AML-193 (cell line): ENCODE data around the gene ZFR2.
"Not testable (repeated sequence)": the region's sequence is repeated elsewhere in the genome, so short reads cannot be mapped to it uniquely, and the experiment has no call there.

Experiments used
- DNase-seq, 2 experiments: peaks; one replicate each; lab custom pipeline; 2025; lab: John Stamatoyannopoulos, UW

The ZFR2 gene

DNA sequence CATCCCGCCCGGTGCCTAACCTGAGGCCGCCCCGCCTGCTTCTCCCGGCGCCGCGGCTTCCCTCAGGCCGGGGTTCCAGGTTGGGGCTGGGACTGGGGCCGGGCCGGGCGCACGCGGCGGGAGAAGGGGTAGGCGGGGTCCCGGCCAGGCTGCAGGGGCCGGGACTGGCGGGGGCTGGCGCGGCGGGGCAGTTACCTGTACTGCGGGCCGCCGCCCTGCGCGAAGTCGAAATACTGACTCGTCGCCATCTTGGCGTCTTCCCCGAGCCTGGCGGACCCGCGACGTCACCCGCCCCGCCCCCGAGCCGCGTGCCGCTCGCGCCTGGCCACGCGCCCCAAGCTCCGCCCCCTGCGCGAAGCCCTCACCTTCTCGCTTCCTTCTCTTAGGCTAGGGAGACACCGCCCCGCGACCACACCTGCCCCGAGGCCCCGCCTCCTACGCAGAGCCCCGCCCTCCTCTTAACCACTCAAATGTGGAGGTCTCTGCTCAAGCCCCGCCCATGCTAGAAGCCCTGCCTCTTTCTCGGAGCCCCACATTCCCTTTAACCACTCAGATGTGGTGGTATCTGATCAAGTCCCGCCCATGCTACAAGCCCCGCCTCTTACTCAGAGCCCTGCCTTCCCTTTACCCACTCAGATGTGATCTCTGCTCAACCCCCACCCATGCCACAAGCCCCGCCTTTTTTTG lies at the start of gene ZFR2:
TSS of gene ZFR2 (minus strand) at position 269 of the 687 bp plus-strand sequence. CDS start at position 248, 21 bp downstream.
- no peak for DNase-seq

DNA sequence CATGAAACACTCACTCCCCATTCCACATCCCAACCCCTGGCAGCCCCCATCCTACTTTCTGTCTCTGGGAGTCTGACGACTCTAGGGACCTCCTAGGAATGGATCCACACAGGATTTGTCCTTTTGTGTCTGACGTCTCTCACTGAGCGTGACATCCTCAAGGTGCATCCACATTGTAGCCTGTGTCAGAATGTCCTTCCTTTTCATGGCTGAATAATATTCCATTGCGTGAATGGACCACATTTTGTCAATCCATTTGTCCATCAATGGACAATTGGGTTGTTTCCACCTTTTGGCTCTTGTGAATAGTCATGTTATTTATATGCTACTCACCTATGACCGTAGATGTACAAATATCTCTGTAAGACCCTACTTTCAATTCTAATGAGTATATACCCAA lies 47.2 kb upstream of the ZFR2 start:
- DNase-seq, result no peak

GRCh38 chr19:3914199-3914598 lies 45.4 kb upstream of the ZFR2 start:
- DNase-seq, result no peak

DNA sequence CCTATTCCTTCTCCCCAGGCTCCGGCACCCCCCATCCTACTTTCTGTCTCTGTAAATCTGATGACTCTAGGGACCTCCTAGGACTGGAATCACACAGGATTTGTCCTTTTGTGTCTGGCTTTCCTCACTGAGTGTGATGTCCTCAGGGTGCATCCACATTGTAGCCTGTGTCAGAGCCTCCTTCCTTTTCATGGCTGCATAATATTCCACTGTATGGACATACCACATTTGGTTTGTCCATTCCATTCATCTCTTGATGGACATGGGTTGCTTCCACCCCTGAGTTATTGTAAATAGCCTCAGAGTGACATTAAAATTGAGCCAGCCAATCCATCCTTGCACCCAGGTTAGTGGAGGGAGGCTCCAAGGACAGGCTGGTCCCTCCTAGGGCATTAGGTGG lies 41.3 kb upstream of the ZFR2 start:
- DNase-seq, result no peak

DNA sequence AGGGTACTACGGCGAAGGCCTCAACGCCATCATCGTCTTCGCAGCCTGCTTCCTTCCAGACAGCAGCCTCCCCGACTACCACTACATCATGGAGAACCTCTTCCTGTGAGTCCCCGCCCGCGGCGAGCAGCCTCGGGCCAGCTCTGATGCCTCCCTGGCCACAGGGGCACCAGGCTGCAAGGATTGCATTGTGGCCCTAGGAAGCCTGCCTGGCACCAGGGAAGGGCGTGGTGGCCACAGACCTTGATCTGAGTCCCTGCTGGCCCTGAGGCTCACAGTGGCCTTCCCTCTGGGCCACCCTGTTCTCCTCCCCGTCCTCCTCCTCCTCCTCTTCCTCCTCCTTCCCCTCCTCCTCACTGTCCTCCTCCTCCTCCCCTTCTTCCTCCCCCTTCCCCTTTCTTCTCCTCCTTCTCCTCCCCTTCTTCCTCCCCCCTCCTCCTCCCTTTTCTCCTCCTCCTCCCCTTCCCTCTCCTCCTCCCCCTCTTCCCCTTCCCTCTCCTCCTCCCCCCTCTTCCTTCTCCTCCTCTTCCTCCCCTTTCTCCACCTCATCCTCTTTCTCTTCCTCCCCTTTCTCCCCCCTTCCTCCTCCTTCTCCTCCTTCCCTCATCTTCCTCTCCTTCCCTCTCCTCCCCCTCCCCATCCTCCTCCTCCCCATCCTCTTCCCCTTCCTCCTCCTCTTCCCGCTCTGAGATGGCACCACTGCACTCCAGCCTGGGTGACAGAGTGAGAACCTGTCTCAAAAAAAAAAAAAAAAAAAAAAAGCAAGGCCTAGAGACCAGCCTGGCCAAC lies 39.6 kb upstream of the ZFR2 start:
- DNase-seq, result no peak

DNA sequence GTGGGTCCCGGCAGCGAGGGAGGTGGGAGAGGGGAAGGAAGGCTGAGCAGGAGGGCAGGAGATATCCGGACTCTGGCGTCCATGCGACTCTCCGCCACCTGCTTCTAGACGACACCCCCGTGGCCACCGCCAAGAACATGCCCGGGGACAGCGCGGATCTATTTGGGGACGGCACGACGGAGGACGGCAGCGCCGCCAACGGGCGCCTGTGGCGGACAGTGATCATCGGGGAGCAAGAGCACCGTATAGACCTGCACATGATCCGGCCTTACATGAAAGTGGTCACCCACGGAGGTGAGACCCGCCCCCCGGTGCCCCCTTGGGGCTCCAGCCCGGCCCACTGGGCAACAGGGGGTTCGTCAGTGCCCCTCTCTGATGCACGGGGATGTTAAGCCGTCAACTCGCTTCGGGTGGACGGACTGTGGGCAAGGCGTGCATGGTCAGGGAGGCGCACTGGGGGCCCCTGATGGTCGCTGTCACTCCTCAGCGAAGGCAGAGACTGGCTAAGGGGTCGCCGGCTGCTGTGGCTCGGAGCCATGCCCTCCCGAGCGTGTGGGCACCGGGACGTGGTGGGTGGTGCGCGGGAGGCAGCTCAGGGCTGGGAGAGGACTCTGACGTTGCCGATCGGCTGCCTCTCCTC lies 38.9 kb upstream of the ZFR2 start:
- DNase-seq, result no peak

- no peak for DNase-seq
Observed at GRCh38 chr19:3904233-3904632, 35.4 kb upstream of the ZFR2 start.

DNA sequence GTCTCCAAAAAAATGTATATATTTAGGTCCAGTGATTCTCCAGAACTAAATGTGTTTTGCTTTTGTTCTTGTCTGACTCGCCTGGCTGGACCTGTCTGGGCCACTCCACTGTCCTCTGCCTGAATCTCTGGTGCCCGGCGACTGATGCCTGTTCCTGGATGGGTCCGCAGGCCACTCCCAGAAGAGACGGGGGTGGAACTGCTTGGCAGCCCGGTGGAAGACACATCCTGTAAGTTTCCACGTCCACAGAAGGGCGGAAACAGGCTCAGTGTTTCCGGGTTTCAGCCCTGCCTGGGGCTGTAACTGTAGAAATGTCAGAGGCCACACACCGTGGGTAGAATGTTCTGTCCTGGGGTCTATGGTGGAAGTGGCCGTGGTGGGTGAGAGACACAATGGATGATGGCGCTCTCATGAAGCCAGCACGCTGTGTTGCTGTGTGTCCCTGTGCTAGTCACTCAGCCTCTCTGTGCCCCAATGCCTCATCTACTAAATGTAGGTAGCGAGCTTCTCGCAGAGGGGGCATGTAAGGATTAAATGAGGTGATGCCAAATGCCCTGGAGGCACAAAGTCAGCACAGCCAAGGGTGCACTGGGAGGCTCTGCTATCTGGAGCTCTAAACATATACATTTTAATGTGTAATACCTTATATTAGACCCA lies 33.6 kb upstream of the ZFR2 start:
- no peak for DNase-seq

GRCh38 chr19:3899531-3900294 lies 30.9 kb upstream of the ZFR2 start:
- no peak for DNase-seq

- DNase-seq, result no peak
Observed at GRCh38 chr19:3898426-3898825, 29.6 kb upstream of the ZFR2 start.

- DNase-seq, result no peak
Observed at GRCh38 chr19:3897936-3898335, 29.1 kb upstream of the ZFR2 start.

GRCh38 chr19:3895788-3896187 lies 26.9 kb upstream of the ZFR2 start:
- no peak for DNase-seq

GRCh38 chr19:3894959-3895358 lies 26.1 kb upstream of the ZFR2 start:
- DNase-seq, result not testable (repeated sequence)

- DNase-seq, result no peak
Observed at GRCh38 chr19:3893509-3894179, 24.8 kb upstream of the ZFR2 start.

DNA sequence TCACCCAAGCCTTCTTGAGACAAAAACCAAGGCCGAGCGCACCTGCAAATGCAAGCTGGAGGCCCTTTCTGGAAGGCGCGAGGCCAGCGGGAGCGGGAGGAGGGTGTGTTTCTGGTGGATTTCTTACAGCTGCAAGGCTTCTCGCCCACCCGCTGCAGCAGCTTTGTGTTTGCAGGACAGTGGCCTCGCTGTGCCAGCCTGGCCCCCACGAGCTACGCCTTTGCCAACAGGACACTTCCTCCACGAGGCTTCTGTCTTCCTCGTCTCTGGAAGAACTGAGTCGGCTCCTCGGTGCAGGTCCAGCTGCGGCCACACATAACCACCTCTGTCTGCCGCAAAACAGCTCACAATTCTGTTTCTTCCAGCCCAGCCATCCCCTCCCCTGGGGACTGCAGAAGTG lies 21.8 kb upstream of the ZFR2 start:
- no peak for DNase-seq

- DNase-seq, result no peak
Observed at GRCh38 chr19:3882041-3882384, 13.2 kb upstream of the ZFR2 start.

DNA sequence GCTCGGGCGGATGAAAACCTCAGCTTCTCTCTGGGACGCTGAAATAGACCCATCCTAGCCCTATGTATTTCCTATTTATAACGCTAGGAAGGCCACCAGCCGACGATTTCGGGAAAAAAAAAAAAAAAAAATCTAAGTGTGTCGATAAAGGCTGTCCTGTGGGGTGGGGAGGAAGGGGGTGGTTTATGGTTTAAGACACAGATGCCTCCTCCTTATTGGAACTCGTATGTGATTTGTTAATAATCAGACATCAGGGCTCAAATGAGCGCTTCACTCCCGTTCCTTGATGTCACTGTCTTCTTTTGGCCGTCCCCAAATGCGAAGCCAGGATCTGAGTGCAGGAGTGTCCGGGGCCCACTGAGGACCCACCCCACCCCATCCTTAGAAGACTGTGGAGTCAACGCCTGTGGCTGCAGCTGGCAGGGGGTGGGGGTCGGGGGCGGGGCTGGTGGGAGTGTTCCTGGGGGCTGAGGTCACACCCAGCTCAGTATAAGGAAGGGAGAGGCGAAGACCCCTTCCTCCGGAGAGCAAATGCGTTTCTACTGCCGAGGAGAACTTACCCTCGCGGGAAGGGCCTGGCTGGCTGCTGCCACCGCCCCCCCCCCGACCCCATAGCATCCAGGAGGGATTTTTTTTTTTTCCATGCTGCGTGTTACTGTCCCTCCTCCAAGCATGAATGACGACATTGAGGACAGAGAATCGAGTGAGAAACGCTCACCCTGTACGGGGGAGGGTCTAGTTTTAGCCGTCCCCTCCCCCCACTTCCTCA lies 12.6 kb upstream of the ZFR2 start:
- DNase-seq, result peak in 1 of 2 experiments; percentile 6

GRCh38 chr19:3880471-3881271 lies 11.8 kb upstream of the ZFR2 start, which contains the start of gene ATCAY:
Gene ATCAY (plus strand): TSS chr19:3880685. CDS start chr19:3885768, 5,083 bp downstream.
- DNase-seq, result no peak

GRCh38 chr19:3879656-3880055 lies 10.8 kb upstream of the ZFR2 start:
- DNase-seq, result no peak

GRCh38 chr19:3874695-3875094 lies 5.9 kb upstream of the ZFR2 start:
- not testable (repeated sequence) for DNase-seq
